Body of pancreas (tissue), 4 donors: ENCODE measurements around the gene UTRN.

Experiments used
- CTCF ChIP-seq, 7 experiments: fragments of 450-650 bp in 4 of 7; fragments of 200-600 bp in 3 of 7; sonication (generic) in 3 of 7; IDR thresholded peaks; one replicate each; pipeline ENCODE4 v1.5.1; 2016 to 2019; ENCODE audit warnings: antibody characterized with exemption in 7 of 7
- POLR2A ChIP-seq, 3 donors: fragments of 450-650 bp; IDR thresholded peaks; one replicate each; pipeline ENCODE4 v1.6.1; 2016; ENCODE audit warnings: antibody characterized with exemption in 3 of 3, mild to moderate bottlenecking in 2 of 3

GRCh38 chr6:144277174-144277573 lies 8.0 kb upstream of the UTRN start:
- no peak for TF ChIP-seq CTCF (IDR thresholded peaks at IDR 0.05)
- TF ChIP-seq POLR2A (IDR thresholded peaks at IDR 0.05) = no peak
